ENCODE measurements around the gene AFAP1. TPM values are rescaled to one million over a fixed set of nuclear protein-coding genes. Genes with fewer than 3 reads are reported as not detected.

Gene AFAP1
- total RNA-seq, 4 donors from 2014 or later = 25.1 to 56.9 (median 26.4) TPM

DNA sequence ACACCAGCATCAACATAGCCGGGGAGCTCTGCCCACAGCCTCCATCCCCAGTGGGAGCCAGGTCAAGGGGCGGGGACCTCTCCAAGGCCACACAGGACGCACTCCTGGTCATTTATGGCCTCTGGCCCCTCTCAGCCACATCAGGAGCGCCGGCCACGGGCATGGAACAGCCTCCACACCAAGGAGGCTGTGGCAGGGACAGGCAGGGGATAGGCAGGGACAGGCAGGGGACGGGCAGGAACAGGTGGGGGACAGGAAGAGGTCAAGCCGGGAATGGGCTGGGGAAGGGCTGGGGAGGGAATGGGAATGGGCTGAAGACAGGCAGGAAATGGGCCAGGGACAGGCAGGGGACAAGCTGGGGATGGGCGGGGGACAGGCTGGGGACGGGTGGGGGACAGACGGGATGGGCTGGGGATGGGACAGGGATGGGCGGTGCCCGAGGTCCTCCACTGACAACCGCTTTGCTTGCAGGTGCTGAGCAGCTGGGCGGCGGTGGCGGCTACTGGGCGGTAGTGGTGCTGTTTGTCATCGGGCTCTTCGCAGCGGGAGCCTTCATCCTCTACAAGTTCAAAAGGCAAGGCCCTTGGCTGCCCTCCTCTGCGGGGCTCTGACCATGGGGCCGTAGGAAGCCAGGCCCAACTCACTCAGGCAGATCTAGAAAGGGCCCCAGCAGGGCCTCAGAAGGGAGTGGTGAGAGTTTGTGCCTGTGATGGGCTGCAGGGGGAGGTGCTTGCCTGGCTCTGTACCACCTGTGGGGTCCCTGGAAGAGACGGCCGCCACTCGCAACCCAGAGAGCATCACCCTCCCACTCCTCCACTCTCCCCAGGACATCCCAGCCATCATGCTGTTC lies 205.6 kb downstream of the AFAP1 start:
- no peaks in the 10 kb centered on the region for H3K36me3 ChIP-seq
- in situ Hi-C loops (cut with MboI; ENCODE audit: low pct_ligation_motif_present in 1 of 4, low pct_unique_long_range_greater_than_20kb in 1 of 4, low sequenced_read_pairs in 3 of 4) (no loop called here), intact Hi-C loops (cut with DNase I; ENCODE audit: low total_unique reads) (no loop called here)
- no peaks in the 10 kb centered on the region for H3K4me1 ChIP-seq
- no peaks in the 10 kb centered on the region for H3K9me3 ChIP-seq
- H3K27ac ChIP-seq = no peak overlapping the region
- 61% methylated on average over 25 of the region's 26 CpGs; no CpG with 5 or more reads in 1 of the 2 donors for WGBS, 2 donors (ENCODE audit: low coverage in 1 of 2)
- TF ChIP-seq POLR2AphosphoS5 (IDR thresholded peaks at IDR 0.05) = no peak
- TF ChIP-seq, protein P1, sequence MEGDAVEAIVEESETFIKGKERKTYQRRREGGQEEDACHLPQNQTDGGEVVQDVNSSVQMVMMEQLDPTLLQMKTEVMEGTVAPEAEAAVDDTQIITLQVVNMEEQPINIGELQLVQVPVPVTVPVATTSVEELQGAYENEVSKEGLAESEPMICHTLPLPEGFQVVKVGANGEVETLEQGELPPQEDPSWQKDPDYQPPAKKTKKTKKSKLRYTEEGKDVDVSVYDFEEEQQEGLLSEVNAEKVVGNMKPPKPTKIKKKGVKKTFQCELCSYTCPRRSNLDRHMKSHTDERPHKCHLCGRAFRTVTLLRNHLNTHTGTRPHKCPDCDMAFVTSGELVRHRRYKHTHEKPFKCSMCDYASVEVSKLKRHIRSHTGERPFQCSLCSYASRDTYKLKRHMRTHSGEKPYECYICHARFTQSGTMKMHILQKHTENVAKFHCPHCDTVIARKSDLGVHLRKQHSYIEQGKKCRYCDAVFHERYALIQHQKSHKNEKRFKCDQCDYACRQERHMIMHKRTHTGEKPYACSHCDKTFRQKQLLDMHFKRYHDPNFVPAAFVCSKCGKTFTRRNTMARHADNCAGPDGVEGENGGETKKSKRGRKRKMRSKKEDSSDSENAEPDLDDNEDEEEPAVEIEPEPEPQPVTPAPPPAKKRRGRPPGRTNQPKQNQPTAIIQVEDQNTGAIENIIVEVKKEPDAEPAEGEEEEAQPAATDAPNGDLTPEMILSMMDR (IDR thresholded peaks at IDR 0.05) = no peak
- TF ChIP-seq EP300 (IDR thresholded peaks at IDR 0.05; ENCODE audit: low read depth) = no peak
- TF ChIP-seq POLR2A (IDR thresholded peaks at IDR 0.05) = no peak
- peaks cover 3% of the 10 kb centered on the region for H3K27me3 ChIP-seq
- DNase-seq = no peak
- no peak overlapping the region for H3K4me3 ChIP-seq

DNA sequence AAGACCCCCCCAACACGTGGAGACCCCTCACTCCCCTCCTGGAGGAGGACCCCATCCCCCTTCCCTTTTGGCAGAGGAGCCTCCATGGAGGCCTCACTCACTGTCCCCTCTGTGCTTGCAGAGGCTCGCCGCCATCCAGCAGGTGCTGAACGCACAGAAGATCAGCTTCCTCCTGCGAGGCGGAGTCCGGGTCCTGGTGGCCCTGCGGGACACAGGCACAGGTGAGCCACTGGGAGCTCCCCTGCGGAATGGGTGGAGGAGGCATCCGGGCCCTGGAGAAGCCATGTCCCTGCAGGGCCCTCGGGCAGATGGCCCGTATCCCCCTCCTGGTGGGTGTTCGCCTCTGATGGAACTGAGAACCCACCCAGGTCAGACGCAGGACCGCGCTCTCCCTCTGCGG lies 206.5 kb downstream of the AFAP1 start:
- 78% methylated on average over 12 of the region's 17 CpGs; no CpG with 5 or more reads in 1 of the 2 donors for WGBS, 2 donors (ENCODE audit: low coverage in 1 of 2)
- in situ Hi-C loops (cut with MboI; ENCODE audit: low pct_ligation_motif_present in 1 of 4, low pct_unique_long_range_greater_than_20kb in 1 of 4, low sequenced_read_pairs in 3 of 4) (no loop called here), intact Hi-C loops (cut with DNase I; ENCODE audit: low total_unique reads) (no loop called here)

DNA sequence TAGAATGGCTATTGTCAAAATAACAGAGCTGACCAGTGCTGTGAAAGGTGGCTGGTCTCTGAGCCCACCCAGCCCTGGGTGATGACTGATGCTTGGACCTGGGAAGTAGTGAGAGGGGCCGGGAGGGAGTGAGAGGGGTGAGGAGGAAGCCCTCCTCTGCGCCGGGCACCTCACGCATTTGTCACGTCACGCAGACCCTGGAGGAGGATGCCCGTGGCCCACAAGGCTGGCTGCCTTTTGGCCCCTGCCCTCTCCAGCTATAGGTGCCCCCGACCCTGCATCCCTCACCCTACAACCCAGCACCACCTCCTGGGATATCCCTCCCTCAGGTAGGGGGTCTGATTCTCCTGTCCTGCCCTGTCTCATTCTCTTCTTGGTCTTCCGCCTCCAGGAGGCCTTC lies 207.4 kb downstream of the AFAP1 start:
- TF ChIP-seq, protein P1 (IDR thresholded peaks at IDR 0.05) = no peak
- no peak for TF ChIP-seq EP300 (IDR thresholded peaks at IDR 0.05; ENCODE audit: low read depth)
- no peak for TF ChIP-seq POLR2A (IDR thresholded peaks at IDR 0.05)
- no peak for TF ChIP-seq POLR2AphosphoS5 (IDR thresholded peaks at IDR 0.05)

More for the DNA sequence above, 206.5 kb downstream of the AFAP1 start:
- no peaks in the 10 kb centered on the region for H3K9me3 ChIP-seq
- H3K4me3 ChIP-seq = no peak overlapping the region
- H3K27me3 ChIP-seq = peaks cover 3% of the 10 kb centered on the region
- no peak for DNase-seq
- TF ChIP-seq POLR2A (IDR thresholded peaks at IDR 0.05) = no peak
- H3K27ac ChIP-seq = no peak overlapping the region
- no peaks in the 10 kb centered on the region for H3K36me3 ChIP-seq
- H3K4me1 ChIP-seq = no peaks in the 10 kb centered on the region

DNA sequence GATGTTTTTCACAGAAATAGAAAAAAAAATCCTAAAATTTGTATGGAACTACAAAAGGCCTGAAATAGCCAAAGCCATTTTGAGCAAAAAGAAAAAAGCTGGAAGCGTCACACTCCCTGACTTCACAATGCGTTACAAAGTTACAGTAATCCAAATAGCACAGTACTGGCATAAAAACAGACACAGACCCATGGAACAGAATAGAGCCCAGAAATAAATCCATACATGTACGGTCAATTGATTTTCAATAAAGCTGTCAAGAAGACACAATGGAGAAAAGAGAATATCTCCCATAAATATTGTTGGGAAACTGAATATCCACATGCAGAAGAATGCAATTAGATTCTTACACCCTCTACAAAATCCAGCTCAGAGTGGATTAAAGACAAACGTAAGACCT lies 208.2 kb downstream of the AFAP1 start:
- TF ChIP-seq EP300 (IDR thresholded peaks at IDR 0.05; ENCODE audit: low read depth) (no peak), POLR2A (IDR thresholded peaks at IDR 0.05) (no peak), POLR2AphosphoS5 (IDR thresholded peaks at IDR 0.05) (no peak)
- TF ChIP-seq, protein P1 (IDR thresholded peaks at IDR 0.05) = no peak
- Histone ChIP-seq H3K36me3 (no peaks in the 10 kb centered on the region), H3K4me3 (no peak overlapping the region), H3K4me1 (no peaks in the 10 kb centered on the region), H3K9me3 (no peaks in the 10 kb centered on the region), H3K27ac (no peak overlapping the region), H3K27me3 (peaks cover 3% of the 10 kb centered on the region)
- DNase-seq = no peak
- intact Hi-C loops (cut with DNase I; ENCODE audit: low total_unique reads) = no loop called here
- in situ Hi-C loops (cut with MboI; ENCODE audit: low pct_ligation_motif_present in 1 of 4, low pct_unique_long_range_greater_than_20kb in 1 of 4, low sequenced_read_pairs in 3 of 4) = no loop called here
- 74 to 83% methylated on average over 4 of the region's 4 CpGs for WGBS, 2 donors (ENCODE audit: low coverage in 1 of 2)

More for the DNA sequence above, 207.4 kb downstream of the AFAP1 start:
- no peak for DNase-seq
- H3K9me3 ChIP-seq = no peaks in the 10 kb centered on the region
- no peaks in the 10 kb centered on the region for H3K4me1 ChIP-seq
- in situ Hi-C loops (cut with MboI; ENCODE audit: low pct_ligation_motif_present in 1 of 4, low pct_unique_long_range_greater_than_20kb in 1 of 4, low sequenced_read_pairs in 3 of 4) (no loop called here), intact Hi-C loops (cut with DNase I; ENCODE audit: low total_unique reads) (no loop called here)
- no peak overlapping the region for H3K27ac ChIP-seq
- H3K27me3 ChIP-seq = peaks cover 3% of the 10 kb centered on the region
- no peak overlapping the region for H3K4me3 ChIP-seq
- WGBS, 2 donors (ENCODE audit: low coverage in 1 of 2) = 91% methylated on average over 9 of the region's 9 CpGs; no CpG with 5 or more reads in 1 of the 2 donors
- H3K36me3 ChIP-seq = no peaks in the 10 kb centered on the region

Measured in transverse colon (tissue), 4 donors.